HG03432 (cell line): ENCODE results near the gene ABCG1.

ENCODE experiments used
- ATAC-seq: cut with Tn5 transposase; IDR thresholded peaks from one replicate; pipeline ENCODE4 v1.9.1; 2021; ENCODE audit warnings: mild to moderate bottlenecking, moderate library complexity; ENCODE audit not compliant: unreplicated experiment

The ABCG1 gene

GRCh38 chr21:42303443-42303842 is 84.5 kb downstream of the ABCG1 start:
- ATAC-seq, result no peak

GRCh38 chr21:42304556-42305454 is 85.9 kb downstream of the ABCG1 start:
- ATAC-seq, result no peak

GRCh38 chr21:42305707-42306147 is 86.8 kb downstream of the ABCG1 start:
- no peak for ATAC-seq

GRCh38 chr21:42306366-42307035 is 87.6 kb downstream of the ABCG1 start:
- no peak for ATAC-seq

- ATAC-seq, result no peak
Measured at GRCh38 chr21:42307106-42307505, 88.2 kb downstream of the ABCG1 start.

- ATAC-seq, result no peak
Measured at GRCh38 chr21:42308161-42308913, 89.4 kb downstream of the ABCG1 start.

GRCh38 chr21:42308914-42309752 is 90.2 kb downstream of the ABCG1 start:
- ATAC-seq, result no peak

GRCh38 chr21:42309753-42310213 is 90.8 kb downstream of the ABCG1 start:
- ATAC-seq, result no peak

GRCh38 chr21:42310411-42311001 is 91.6 kb downstream of the ABCG1 start:
- no peak for ATAC-seq

- no peak for ATAC-seq
Measured at GRCh38 chr21:42311160-42311559, 92.2 kb downstream of the ABCG1 start.

GRCh38 chr21:42311816-42312625 is 93.1 kb downstream of the ABCG1 start:
- ATAC-seq, result no peak

- no peak for ATAC-seq
Measured at GRCh38 chr21:42312626-42313104, 93.7 kb downstream of the ABCG1 start.

- ATAC-seq, result no peak
Measured at GRCh38 chr21:42313501-42313969, 94.6 kb downstream of the ABCG1 start.

GRCh38 chr21:42314616-42315295 is 95.8 kb downstream of the ABCG1 start:
- ATAC-seq, result no peak

GRCh38 chr21:42315296-42315891 is 96.5 kb downstream of the ABCG1 start, which contains the start of gene TFF3:
TSS of gene TFF3 (minus strand) at chr21:42315409. CDS start at chr21:42315374, 35 bp downstream.
- no peak for ATAC-seq

GRCh38 chr21:42316891-42317290 is 98.0 kb downstream of the ABCG1 start:
- no peak for ATAC-seq

GRCh38 chr21:42317341-42317741 is 98.4 kb downstream of the ABCG1 start:
- no peak for ATAC-seq
